ENCODE data around the gene CSTB. TPM values are rescaled to one million over a fixed set of nuclear protein-coding genes. Genes with fewer than 3 reads are reported as not detected.

Gene CSTB
- total RNA-seq, 1 experiment from 2014 or later: 49.9 TPM

GRCh38 chr21:43808367-43808766, 32.3 kb upstream of the CSTB start:
- Mint-ChIP-seq H3K27ac (ENCODE audit: unreplicated experiment) (no peak overlapping the region), H3K4me1 (ENCODE audit: low read depth, unreplicated experiment) (peaks cover 12% of the 10 kb centered on the region), H3K9me3 (ENCODE audit: unreplicated experiment) (no peaks in the 10 kb centered on the region), H3K4me3 (ENCODE audit: unreplicated experiment) (no peak overlapping the region), H3K27me3 (ENCODE audit: insufficient read depth, unreplicated experiment) (no peaks in the 10 kb centered on the region), H3K36me3 (ENCODE audit: insufficient read depth, unreplicated experiment) (peaks cover 28% of the 10 kb centered on the region)
- H3K4me3 ChIP-seq (ENCODE audit: low read depth, low read length): no peak overlapping the region
- ChIA-PET CTCF (interaction anchor here (0.8 kb wide), 1 partner anchor 167 kb away, joined by 3 read pairs; no protein-coding TSS in a partner anchor), POLR2A (no interaction called here)
- BruUV-seq (replicated peaks): no TSS peak
- DNase-seq: no peak
- TF ChIP-seq CTCF (IDR thresholded peaks at IDR 0.05; ENCODE audit: insufficient read depth in 1 of 2, low read depth in 1 of 2, low read length in 1 of 2, severe bottlenecking in 1 of 2, unreplicated experiment in 1 of 2): no peak
- no peaks in the 10 kb centered on the region for H3K36me3 ChIP-seq (ENCODE audit: control insufficient read depth, insufficient read depth, low read length)
- intact Hi-C loops (cut with micrococcal nuclease; ENCODE audit: unreplicated experiment): no loop called here
- no peaks in the 10 kb centered on the region for H3K9me3 ChIP-seq
- H3K27me3 ChIP-seq (replicated peaks; ENCODE audit: control insufficient read depth, insufficient read depth, low read length): no peaks in the 10 kb centered on the region
- peaks cover 8% of the 10 kb centered on the region; the same call in 1 of the 2 replicates for H3K4me1 ChIP-seq

GRCh38 chr21:43806017-43806710, 30.1 kb upstream of the CSTB start:
- TF ChIP-seq CTCF (IDR thresholded peaks at IDR 0.05; ENCODE audit: insufficient read depth in 1 of 2, low read depth in 1 of 2, low read length in 1 of 2, severe bottlenecking in 1 of 2, unreplicated experiment in 1 of 2): no peak
- Histone ChIP-seq H3K27me3 (replicated peaks; ENCODE audit: control insufficient read depth, insufficient read depth, low read length) (no peaks in the 10 kb centered on the region), H3K4me1 (peaks cover 7% of the 10 kb centered on the region; the same call in 1 of the 2 replicates), H3K36me3 (ENCODE audit: control insufficient read depth, insufficient read depth, low read length) (peaks cover 3% of the 10 kb centered on the region; the same call in 1 of the 2 replicates), H3K4me3 (ENCODE audit: low read depth, low read length) (no peak overlapping the region), H3K9me3 (no peaks in the 10 kb centered on the region)
- H3K36me3 Mint-ChIP-seq (ENCODE audit: insufficient read depth, unreplicated experiment): peaks cover 34% of the 10 kb centered on the region
- DNase-seq: no peak
- peaks cover 7% of the 10 kb centered on the region for H3K4me1 Mint-ChIP-seq (ENCODE audit: low read depth, unreplicated experiment)
- ChIA-PET POLR2A (no interaction called here), CTCF (no interaction called here)
- intact Hi-C loops (cut with micrococcal nuclease; ENCODE audit: unreplicated experiment): no loop called here
- no peaks in the 10 kb centered on the region for H3K27me3 Mint-ChIP-seq (ENCODE audit: insufficient read depth, unreplicated experiment)
- H3K9me3 Mint-ChIP-seq (ENCODE audit: unreplicated experiment): no peaks in the 10 kb centered on the region
- no peak overlapping the region for H3K4me3 Mint-ChIP-seq (ENCODE audit: unreplicated experiment)
- no TSS peak for BruUV-seq (replicated peaks)
- no peak overlapping the region for H3K27ac Mint-ChIP-seq (ENCODE audit: unreplicated experiment)

- Histone ChIP-seq H3K36me3 (ENCODE audit: control insufficient read depth, insufficient read depth, low read length) (peaks cover 3% of the 10 kb centered on the region; the same call in 1 of the 2 replicates), H3K4me3 (ENCODE audit: low read depth, low read length) (no peak overlapping the region), H3K9me3 (no peaks in the 10 kb centered on the region), H3K27me3 (replicated peaks; ENCODE audit: control insufficient read depth, insufficient read depth, low read length) (no peaks in the 10 kb centered on the region), H3K4me1 (no peaks in the 10 kb centered on the region)
- CTCF ChIA-PET: no interaction called here
- H3K4me3 Mint-ChIP-seq (ENCODE audit: unreplicated experiment): no peak overlapping the region
- H3K27ac Mint-ChIP-seq (ENCODE audit: unreplicated experiment): no peak overlapping the region
- no TSS peak for BruUV-seq (replicated peaks)
- POLR2A ChIA-PET: no interaction called here
- no peak for DNase-seq
- peaks cover 42% of the 10 kb centered on the region for H3K36me3 Mint-ChIP-seq (ENCODE audit: insufficient read depth, unreplicated experiment)
- no peak for TF ChIP-seq CTCF (IDR thresholded peaks at IDR 0.05; ENCODE audit: insufficient read depth in 1 of 2, low read depth in 1 of 2, low read length in 1 of 2, severe bottlenecking in 1 of 2, unreplicated experiment in 1 of 2)
- intact Hi-C loops (cut with micrococcal nuclease; ENCODE audit: unreplicated experiment): no loop called here
- no peaks in the 10 kb centered on the region for H3K27me3 Mint-ChIP-seq (ENCODE audit: insufficient read depth, unreplicated experiment)
- no peaks in the 10 kb centered on the region for H3K9me3 Mint-ChIP-seq (ENCODE audit: unreplicated experiment)
- peaks cover under 1% of the 10 kb centered on the region for H3K4me1 Mint-ChIP-seq (ENCODE audit: low read depth, unreplicated experiment)
Observed at GRCh38 chr21:43805275-43805800, 29.2 kb upstream of the CSTB start.
